Ovary (tissue), 9 donors: ENCODE measurements around the gene MYOM3. TPM values are rescaled to one million over a fixed set of nuclear protein-coding genes. Genes with fewer than 3 reads are reported as not detected.

Experiments
- DNase-seq, 5 donors: peaks; one replicate each; pipeline ENCODE4 v3.0.0-alpha.2; 2019 to 2020
- H3K27ac ChIP-seq, 2 donors: fragments of 200-600 bp; one replicate each; pipeline versions ENCODE4 v1.5.1 to v1.8.0; 2019 to 2022
- H3K27me3 ChIP-seq: fragments of 200-600 bp; one replicate; pipeline ENCODE4 v1.8.0; 2022
- H3K36me3 ChIP-seq: fragments of 200-600 bp; sonication (generic); one replicate; pipeline ENCODE4 v1.5.1; 2019
- H3K4me1 ChIP-seq: one replicate; pipeline ENCODE4 v1.8.1; 2013; ENCODE audit warnings: mild to moderate bottlenecking, moderate library complexity; ENCODE audit not compliant: insufficient read depth
- H3K4me3 ChIP-seq: fragments of 200-600 bp; sonication (generic); one replicate; pipeline ENCODE4 v1.5.1; 2017
- H3K9me3 ChIP-seq, 2 donors: fragments of 200-600 bp in 1 of 2; sonication (generic) in 1 of 2; one replicate each; pipeline versions ENCODE4 v1.5.1 to v1.8.1; 2013 to 2019; ENCODE audit warnings: mild to moderate bottlenecking in 1 of 2, moderate library complexity in 1 of 2
- CTCF ChIP-seq, 3 donors: fragments of 450-650 bp in 2 of 3; fragments of 200-600 bp in 1 of 3; IDR thresholded peaks; one replicate each; pipeline versions ENCODE4 v1.5.1 to v1.8.0; 2016 to 2022; ENCODE audit warnings: antibody characterized with exemption in 3 of 3, mild to moderate bottlenecking in 1 of 3
- EP300 ChIP-seq: sonication (generic); formaldehyde crosslinking; IDR thresholded peaks from one replicate; pipeline ENCODE4 v1.6.1; 2017; ENCODE audit warnings: antibody characterized with exemption
- POLR2A ChIP-seq: fragments of 450-650 bp; IDR thresholded peaks from one replicate; pipeline ENCODE4 v1.6.1; 2017; ENCODE audit warnings: antibody characterized with exemption, mild to moderate bottlenecking, moderate library complexity
- WGBS, 3 donors: extraction: QIAGEN DNeasy Blood & Tissue Kit in 1 of 3; methylation state at CpG; one replicate each; pipeline versions ENCODE4 v1.1.5 to v1.1.7; 2013 to 2017; 5-methylcytosine and 5-hydroxymethylcytosine counted together
- intact Hi-C, 4 donors: fragments of 100-400 bp; cut with DNase I; formaldehyde crosslinking; loops; one replicate each; pipeline versions ENCODE4 v1.11.0 to v1.15.1; 2022 to 2023
- polyA plus RNA-seq, 2 donors: library from polyadenylated mRNA; stranded (reverse); fragments of 200-250 nt in 1 of 2; fragments of 350-450 nt in 1 of 2; fragmentation: Illumina TruSeq in 1 of 2; extraction: RNeasy Lipid Tissue Mini Kit (QIAGEN cat#74804) in 1 of 2; gene quantifications; one replicate each; pipeline ENCODE4 v1.2.3, GENCODE V29; 2013 to 2014
- total RNA-seq, 7 donors: library from RNA; depleted of rRNA in 2 of 7; stranded (reverse); fragments of >200 nt in 2 of 7; fragmentation: NEBNext Ultra II Directional in 3 of 7; extraction: Animal tissue kit (Norgen Biotek cat#: 25700) in 3 of 7; gene quantifications; one replicate each; pipeline versions ENCODE4 v1.1.0 to v1.2.4, GENCODE V29; 2016 to 2023
- donor health status: DM: no; HTN: no; CAD: no; lungs with moderate emphysema.
- donor health status: DM: no; HTN: no; CAD: no.
- donor health status: Bipolar disorder and iron deficiency.
- donor health status: DM: yes; HTN: yes; CAD: no.
- donor health status: DM: no; HTN: no; CAD: no.
- donor health status: DM: yes; HTN: yes; CAD: no.

MYOM3 gene
- total and polyA plus RNA-seq, 9 donors, result 0.08 to 1.2 (median 0.27) TPM

DNA sequence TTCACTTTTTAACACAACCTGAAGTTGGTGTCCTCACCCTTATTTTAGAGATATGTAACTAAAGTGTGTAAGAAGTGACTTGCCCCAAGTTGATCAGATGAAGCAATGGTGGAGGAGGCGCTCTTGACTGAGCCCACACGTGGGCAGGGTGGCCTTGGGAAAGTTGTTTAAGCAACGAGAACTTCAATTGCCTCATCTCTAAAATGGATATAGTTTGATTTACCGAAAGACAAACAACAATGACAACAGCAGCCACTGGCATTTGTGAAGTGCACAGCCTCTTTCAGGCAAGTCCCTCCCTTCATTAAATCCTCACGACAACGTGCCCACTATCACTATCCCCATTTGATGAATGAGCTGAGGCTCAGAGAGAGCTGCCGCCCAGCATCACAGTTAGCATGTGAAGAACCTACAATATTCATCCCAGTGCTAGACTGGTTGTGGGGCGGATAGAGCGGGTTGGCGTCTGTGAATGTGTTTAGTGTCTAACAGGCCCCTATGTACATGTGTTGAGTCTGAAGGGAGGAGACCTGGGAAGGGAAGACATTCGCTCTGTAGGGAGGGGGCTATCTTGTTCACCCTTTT is 28.0 kb upstream of the MYOM3 start:
- H3K4me3 ChIP-seq, result no peak overlapping the region
- H3K9me3 ChIP-seq, result no peaks in the 10 kb centered on the region
- TF ChIP-seq EP300 (no peak), CTCF (IDR thresholded peaks at IDR 0.05) (no peak), POLR2A (no peak)
- no peaks in the 10 kb centered on the region for H3K27me3 ChIP-seq
- H3K4me1 ChIP-seq, result peaks cover 3% of the 10 kb centered on the region
- intact Hi-C loops, result no loop called here
- no peaks in the 10 kb centered on the region for H3K36me3 ChIP-seq
- 76 to 80% (median 77%) methylated on average over 11 of the region's 11 CpGs for WGBS, 3 donors
- DNase-seq, result no peak
- no peak overlapping the region for H3K27ac ChIP-seq

- Histone ChIP-seq H3K9me3 (no peaks in the 10 kb centered on the region), H3K4me3 (no peak overlapping the region), H3K4me1 (peaks cover 3% of the 10 kb centered on the region), H3K27ac (no peak overlapping the region), H3K27me3 (no peaks in the 10 kb centered on the region), H3K36me3 (no peaks in the 10 kb centered on the region)
- TF ChIP-seq CTCF (IDR thresholded peaks at IDR 0.05), result no peak
- no peak for TF ChIP-seq POLR2A
- no peak for TF ChIP-seq EP300
- 72 to 74% (median 73%) methylated on average over 2 of the region's 2 CpGs for WGBS, 3 donors
- DNase-seq, result no peak
- intact Hi-C loops, result no loop called here
Observed at GRCh38 chr1:24139222-24139489, 27.2 kb upstream of the MYOM3 start.

DNA sequence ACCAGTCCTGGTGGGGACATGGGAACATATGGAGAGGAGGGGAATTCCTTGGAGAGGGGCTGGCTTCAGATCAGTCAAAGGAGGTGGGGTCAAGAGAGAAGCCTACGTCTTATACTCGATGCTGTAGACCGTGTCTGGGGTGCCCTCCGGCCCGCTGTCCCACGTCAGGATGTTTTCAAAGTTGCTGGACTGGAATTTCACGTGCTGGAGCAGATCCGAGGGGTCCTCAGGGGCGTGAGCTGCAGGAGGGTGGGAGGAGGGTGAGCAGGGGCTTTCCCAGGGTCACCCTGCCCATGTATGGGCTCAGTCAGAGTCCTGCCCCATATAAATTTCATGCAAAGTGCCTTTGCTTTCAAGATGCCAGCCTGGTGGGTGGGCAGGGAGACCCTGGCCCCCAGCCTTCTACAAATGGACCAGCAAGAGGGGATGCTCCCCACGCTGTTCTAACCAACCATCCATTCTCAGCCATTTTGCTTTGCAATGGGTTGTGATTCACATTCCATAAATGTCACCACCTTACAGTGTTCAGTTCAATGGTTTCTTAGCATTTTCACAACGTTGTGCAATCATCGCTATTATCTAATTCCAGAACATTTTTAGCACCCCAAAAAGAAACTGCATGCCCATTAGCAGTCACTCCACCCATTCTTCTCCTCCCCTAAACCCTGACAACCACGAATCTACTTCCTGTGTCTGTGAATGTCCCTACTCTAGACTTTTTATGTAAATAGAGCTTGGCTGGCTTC is 26.7 kb upstream of the MYOM3 start:
- TF ChIP-seq POLR2A (no peak), EP300 (no peak), CTCF (IDR thresholded peaks at IDR 0.05) (no peak)
- peaks cover 3% of the 10 kb centered on the region for H3K4me1 ChIP-seq
- H3K9me3 ChIP-seq, result no peaks in the 10 kb centered on the region
- DNase-seq, result no peak
- no peak overlapping the region for H3K4me3 ChIP-seq
- intact Hi-C loops, result no loop called here
- H3K27ac ChIP-seq, result no peak overlapping the region
- WGBS, 3 donors, result 55 to 61% (median 58%) methylated on average over 13 of the region's 13 CpGs
- H3K27me3 ChIP-seq, result no peaks in the 10 kb centered on the region
- no peaks in the 10 kb centered on the region for H3K36me3 ChIP-seq

GRCh38 chr1:24136956-24137539 is 25.1 kb upstream of the MYOM3 start:
- Histone ChIP-seq H3K27me3 (no peaks in the 10 kb centered on the region), H3K4me1 (no peaks in the 10 kb centered on the region), H3K9me3 (no peaks in the 10 kb centered on the region), H3K27ac (no peak overlapping the region), H3K36me3 (no peaks in the 10 kb centered on the region), H3K4me3 (no peak overlapping the region)
- WGBS, 3 donors, result 82 to 87% (median 84%) methylated on average over 15 of the region's 15 CpGs
- no peak for DNase-seq
- intact Hi-C loops, result no loop called here
- TF ChIP-seq EP300, result no peak
- no peak for TF ChIP-seq POLR2A
- no peak for TF ChIP-seq CTCF (IDR thresholded peaks at IDR 0.05)
